Lung microvascular endothelial cell (primary cell): ENCODE data around the gene THBS2. TPM values are rescaled to one million over a fixed set of nuclear protein-coding genes. Genes with fewer than 3 reads are reported as not detected.

Source experiments
- DNase-seq, 2 donors: peaks; one replicate each; pipeline versions ENCODE4 v3.0.0 to v3.0.0-alpha.2; 2010; ENCODE audit warnings: low read depth in 2 of 2
- total RNA-seq: library from RNA; depleted of rRNA; stranded (reverse); fragments of >200 nt; gene quantifications from 2 replicates; pipeline ENCODE4 v1.2.1, GENCODE V29; 2014

THBS2 gene
- total RNA-seq, 1 donor from 2014 or later, result 2.4 TPM

GRCh38 chr6:169166896-169167580, 86.6 kb downstream of the THBS2 start:
- no peak for DNase-seq
